Subcutaneous adipose tissue (tissue), 4 donors: ENCODE data around the gene PGAM2. TPM values are rescaled to one million over a fixed set of nuclear protein-coding genes. Genes with fewer than 3 reads are reported as not detected.

ENCODE experiments used
- total RNA-seq, 4 donors: library from RNA; depleted of rRNA; stranded (reverse); fragments of >200 nt; gene quantifications; one replicate each; pipeline ENCODE4 v1.1.0, GENCODE V29; 2016
- TF ChIP-seq, protein P1 (sequence below): fragments of 450-650 bp; IDR thresholded peaks from one replicate; pipeline ENCODE4 v1.5.1; 2016; ENCODE audit warnings: low read depth, mild to moderate bottlenecking, control low read depth, antibody characterized with exemption, moderate library complexity

Gene PGAM2
- total RNA-seq, 4 donors from 2014 or later = 4.3 TPM; not detected in 3

DNA sequence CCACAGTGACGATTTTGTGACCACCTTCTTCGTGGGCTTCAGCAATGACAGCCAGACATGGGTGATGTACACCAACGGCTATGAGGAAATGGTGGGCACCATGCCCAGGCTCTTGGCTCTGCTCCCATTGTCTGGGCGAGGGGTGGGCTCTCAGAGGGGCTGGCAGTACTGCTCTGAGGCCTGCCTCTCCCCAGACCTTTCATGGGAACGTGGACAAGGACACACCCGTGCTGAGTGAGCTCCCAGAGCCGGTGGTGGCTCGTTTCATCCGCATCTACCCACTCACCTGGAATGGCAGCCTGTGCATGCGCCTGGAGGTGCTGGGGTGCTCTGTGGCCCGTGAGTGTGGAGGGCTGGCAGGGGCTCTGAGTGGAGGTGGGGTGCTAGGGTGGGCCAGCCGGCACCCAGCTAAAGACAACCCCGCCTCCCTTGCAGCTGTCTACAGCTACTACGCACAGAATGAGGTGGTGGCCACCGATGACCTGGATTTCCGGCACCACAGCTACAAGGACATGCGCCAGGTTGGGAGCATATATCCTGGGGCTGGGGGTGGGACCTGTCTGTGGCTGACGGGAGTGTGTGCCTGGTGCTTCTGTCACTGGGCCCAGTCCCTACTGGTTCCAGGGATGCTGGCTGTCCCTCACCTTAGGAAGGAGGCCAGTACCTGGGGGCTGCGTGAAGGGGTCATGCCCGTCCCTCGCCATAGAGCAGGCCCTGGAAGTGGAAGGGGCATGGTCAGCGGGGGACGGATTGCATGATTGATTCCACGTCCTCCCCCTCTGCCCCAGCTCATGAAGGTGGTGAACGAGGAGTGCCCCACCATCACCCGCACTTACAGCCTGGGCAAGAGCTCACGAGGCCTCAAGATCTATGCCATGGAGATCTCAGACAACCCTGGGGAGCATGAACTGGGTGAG, 45.6 kb upstream of the PGAM2 start:
- TF ChIP-seq, protein P1, sequence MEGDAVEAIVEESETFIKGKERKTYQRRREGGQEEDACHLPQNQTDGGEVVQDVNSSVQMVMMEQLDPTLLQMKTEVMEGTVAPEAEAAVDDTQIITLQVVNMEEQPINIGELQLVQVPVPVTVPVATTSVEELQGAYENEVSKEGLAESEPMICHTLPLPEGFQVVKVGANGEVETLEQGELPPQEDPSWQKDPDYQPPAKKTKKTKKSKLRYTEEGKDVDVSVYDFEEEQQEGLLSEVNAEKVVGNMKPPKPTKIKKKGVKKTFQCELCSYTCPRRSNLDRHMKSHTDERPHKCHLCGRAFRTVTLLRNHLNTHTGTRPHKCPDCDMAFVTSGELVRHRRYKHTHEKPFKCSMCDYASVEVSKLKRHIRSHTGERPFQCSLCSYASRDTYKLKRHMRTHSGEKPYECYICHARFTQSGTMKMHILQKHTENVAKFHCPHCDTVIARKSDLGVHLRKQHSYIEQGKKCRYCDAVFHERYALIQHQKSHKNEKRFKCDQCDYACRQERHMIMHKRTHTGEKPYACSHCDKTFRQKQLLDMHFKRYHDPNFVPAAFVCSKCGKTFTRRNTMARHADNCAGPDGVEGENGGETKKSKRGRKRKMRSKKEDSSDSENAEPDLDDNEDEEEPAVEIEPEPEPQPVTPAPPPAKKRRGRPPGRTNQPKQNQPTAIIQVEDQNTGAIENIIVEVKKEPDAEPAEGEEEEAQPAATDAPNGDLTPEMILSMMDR = no peak

DNA sequence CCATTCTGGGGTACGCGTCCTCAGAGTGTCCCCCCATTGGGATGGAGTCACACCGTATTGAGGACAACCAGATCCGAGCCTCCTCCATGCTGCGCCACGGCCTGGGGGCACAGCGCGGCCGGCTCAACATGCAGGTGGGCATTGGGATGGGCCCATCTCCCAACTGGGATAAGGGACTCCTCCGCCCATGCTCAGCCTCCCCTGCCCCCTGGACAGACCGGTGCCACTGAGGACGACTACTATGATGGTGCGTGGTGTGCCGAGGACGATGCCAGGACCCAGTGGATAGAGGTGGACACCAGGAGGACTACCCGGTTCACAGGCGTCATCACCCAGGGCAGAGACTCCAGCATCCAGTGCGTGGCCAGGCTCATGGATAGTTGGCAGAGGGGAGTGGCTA, 44.6 kb upstream of the PGAM2 start:
- TF ChIP-seq, protein P1 = no peak

DNA sequence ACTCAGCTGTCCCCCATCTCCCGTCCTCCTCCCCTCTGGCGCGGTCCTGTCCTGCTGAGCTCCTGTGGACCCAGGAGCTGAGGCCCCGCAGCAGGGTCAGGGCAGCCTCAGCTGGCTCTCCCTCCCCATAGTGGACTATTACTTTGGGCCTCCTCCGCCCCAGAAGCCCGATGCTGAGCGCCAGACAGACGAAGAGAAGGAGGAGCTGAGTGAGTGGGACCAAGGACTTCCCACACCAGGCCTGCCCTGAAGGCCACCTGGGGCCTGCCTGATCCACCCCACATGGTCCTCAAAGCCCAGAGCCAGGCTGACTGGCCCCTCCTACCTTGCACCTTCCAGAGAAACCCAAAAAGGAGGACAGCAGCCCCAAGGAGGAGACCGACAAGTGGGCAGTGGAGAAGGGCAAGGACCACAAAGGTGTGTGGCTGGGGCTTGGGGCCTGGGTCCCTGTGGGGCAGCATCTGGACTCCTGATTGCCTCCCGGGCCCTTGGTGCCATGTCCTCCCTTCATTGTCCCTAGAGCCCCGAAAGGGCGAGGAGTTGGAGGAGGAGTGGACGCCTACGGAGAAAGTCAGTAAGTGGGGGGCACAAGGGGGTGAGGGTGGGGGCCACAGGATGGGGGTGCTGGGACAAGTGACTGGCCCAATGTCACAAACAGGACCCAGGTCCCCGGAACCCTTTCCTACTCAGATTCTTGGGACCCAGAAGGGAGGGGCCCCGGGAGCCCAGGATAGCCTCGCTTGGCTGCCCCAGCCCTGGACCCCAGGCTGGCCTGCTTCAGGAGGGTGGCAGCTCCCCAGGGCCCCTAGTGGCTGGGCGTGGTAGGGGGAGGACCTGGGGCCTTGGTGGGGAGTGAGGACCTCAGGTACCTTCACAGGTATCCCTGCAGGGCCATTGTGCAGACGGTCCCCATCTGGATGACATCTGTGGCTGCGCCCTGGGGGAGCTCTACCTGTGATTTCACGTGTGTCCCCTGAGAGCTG, 43.7 kb upstream of the PGAM2 start:
- TF ChIP-seq, protein P1 = no peak

DNA sequence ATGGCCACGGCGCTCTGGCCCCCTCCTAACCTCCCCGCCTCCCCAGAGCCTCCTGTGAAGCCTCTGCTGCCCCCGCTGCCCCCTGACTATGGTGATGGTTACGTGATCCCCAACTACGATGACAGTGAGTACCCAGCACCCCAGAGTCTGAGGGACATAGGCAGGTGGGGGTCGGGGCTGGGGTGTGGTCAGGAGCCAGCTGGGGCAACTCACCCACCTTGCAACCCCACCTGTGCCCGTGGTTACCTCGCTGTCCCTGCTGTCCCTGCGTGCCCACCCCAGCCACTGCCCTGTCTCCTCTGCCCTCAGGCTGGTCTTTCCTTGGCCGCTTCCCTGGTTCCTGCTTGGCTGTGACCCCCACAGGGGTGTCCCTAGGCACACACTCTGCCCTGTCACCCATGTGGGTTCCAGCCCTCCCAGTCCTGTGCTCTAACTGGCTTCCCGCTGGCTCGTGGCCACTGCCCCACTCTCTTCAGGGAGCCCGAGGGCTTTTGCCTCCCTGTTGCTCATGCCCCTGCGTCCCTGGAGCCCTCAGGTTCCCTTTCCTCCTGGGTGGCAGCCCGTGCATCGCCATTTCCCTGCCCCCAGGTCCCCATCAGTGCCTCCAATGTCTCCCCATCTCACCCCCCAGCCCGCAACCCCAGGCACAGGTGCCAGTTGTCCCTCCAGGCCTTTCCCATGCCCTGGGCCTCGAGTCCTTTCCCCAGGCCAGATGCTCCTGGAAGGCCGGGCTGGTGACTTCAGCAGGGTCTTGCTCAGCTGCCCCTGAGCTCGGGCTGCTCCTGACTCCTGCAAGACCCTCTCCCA, 42.8 kb upstream of the PGAM2 start:
- TF ChIP-seq, protein P1 = no peak

DNA sequence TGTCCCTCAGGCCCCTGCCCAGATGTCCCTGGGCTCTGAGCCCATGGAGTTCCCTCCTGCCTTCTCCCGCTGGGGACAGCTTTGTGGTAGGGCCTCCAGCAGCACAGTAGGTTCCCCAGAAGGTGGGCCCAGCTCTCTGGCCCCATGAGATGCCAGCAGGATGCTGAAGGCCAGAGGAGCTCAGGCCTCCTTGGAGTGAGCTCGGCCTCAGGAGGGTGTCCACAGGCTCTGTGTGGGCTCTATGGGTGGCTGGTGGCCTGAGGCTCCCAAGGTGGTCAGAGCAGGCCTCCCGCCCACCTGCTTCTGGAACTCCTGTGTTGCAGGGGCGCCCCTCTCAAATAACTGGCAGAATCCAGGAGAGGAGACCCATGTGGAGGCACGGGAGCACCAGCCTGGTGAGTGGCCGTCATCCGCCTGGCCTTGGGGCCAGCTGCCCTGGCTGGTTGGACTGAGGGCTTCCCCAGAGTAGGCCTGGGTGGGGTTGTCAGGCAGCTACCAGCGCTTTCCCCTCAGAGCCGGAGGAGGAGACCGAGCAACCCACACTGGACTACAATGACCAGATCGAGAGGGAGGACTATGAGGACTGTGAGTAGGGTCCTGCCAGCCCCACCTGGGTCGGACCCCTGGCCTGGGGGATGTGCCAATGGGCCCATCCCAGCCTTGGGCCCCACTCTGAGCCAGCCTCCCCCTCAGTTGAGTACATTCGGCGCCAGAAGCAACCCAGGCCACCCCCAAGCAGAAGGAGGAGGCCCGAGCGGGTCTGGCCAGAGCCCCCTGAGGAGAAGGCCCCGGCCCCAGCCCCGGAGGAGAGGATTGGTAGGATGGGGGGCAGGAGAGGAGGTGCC, 42.0 kb upstream of the PGAM2 start:
- TF ChIP-seq, protein P1 = no peak

DNA sequence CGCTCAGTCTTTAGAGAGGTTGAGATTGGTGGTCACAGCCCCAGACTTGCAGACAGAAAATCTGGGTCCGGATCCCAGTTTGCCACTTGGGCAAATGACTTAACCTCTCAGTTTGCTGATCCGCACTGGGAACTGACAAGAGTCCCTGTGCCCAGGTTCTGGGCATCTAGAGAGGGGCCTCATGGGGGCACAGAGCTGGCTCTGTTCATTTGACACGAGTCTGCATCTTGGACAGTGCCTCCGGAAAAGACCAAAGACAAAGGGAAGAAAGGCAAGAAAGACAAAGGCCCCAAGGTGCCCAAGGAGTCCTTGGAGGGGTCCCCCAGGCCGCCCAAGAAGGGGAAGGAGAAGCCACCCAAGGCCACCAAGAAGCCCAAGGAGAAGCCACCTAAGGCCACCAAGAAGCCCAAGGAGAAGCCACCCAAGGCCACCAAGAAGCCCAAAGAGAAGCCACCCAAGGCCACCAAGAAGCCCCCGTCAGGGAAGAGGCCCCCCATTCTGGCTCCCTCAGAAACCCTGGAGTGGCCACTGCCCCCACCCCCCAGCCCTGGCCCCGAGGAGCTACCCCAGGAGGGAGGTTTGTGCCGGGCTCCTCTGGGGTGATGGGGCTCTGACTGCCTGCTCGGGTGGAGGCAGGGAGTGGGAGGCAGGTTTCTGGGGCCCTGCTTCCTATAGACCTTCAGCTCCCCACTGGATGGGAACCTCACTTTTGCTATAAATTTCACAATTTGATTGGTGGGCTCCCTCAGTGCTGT, 41.1 kb upstream of the PGAM2 start:
- TF ChIP-seq, protein P1 = no peak
